BJ (cell line): ENCODE data around the gene AOC1. TPM values are rescaled to one million over a fixed set of nuclear protein-coding genes. Genes with fewer than 3 reads are reported as not detected.

Source experiments
- CTCF ChIA-PET: fragments of 350-600 bp; formaldehyde crosslinking; extraction: SDS; loops from one replicate; lab custom pipeline; 2021; ENCODE audit warnings: antibody characterized with exemption, inconsistent platforms; lab: Yijun Ruan, JAX
- POLR2A ChIA-PET: fragments of 300-600 bp; sonication (Branson Sonifier 250); formaldehyde crosslinking; extraction: SDS; loops from one replicate; lab custom pipeline; 2021; ENCODE audit warnings: antibody characterized with exemption; lab: Charles Lee
- DNase-seq: peaks from one replicate; pipeline ENCODE4 v3.0.0-alpha.2; 2011; ENCODE audit warnings: low read depth
- H3K27me3 ChIP-seq: 2 replicates; pipeline ENCODE4 v1.6.0; 2011; ENCODE audit warnings: low read length; ENCODE audit not compliant: control insufficient read depth, insufficient read depth
- H3K36me3 ChIP-seq: 2 replicates; pipeline ENCODE4 v1.5.1; 2011; ENCODE audit warnings: low read length; ENCODE audit not compliant: control insufficient read depth, insufficient read depth
- H3K4me3 ChIP-seq: 2 replicates; pipeline ENCODE4 v1.5.1; 2011; ENCODE audit warnings: low read depth, mild to moderate bottlenecking, control low read depth, low read length
- CTCF ChIP-seq: IDR thresholded peaks from 2 replicates; pipeline ENCODE4 v1.5.1; 2011; ENCODE audit warnings: low read depth, mild to moderate bottlenecking, control low read depth, inconsistent platforms, low read length, moderate library complexity; ENCODE audit not compliant: insufficient read depth
- polyA plus RNA-seq: library from polyadenylated mRNA; depleted of rRNA; stranded (reverse); fragments of >200 nt; gene quantifications from 2 replicates; pipeline ENCODE4 v1.2.3, GENCODE V29; 2011

AOC1 gene
- polyA plus RNA-seq, 1 experiment, result not detected

GRCh38 chr7:150826061-150826849 lies 26.1 kb upstream of the AOC1 start:
- Histone ChIP-seq H3K27me3 (no peaks in the 10 kb centered on the region), H3K4me3 (no peak overlapping the region), H3K36me3 (no peaks in the 10 kb centered on the region)
- no peak for DNase-seq
- ChIA-PET POLR2A (no interaction called here), CTCF (no interaction called here)
- no peak for TF ChIP-seq CTCF

- ChIA-PET CTCF (no interaction called here), POLR2A (no interaction called here)
- no peaks in the 10 kb centered on the region for H3K27me3 ChIP-seq
- no peak for TF ChIP-seq CTCF
- H3K36me3 ChIP-seq, result no peaks in the 10 kb centered on the region
- DNase-seq, result no peak
- no peak overlapping the region for H3K4me3 ChIP-seq
These were observed 23.9 kb upstream of the AOC1 start for GRCh38 chr7:150828384-150828783.

GRCh38 chr7:150829426-150829825 lies 22.9 kb upstream of the AOC1 start:
- DNase-seq, result no peak
- no peak for TF ChIP-seq CTCF
- Histone ChIP-seq H3K4me3 (no peak overlapping the region), H3K36me3 (no peaks in the 10 kb centered on the region), H3K27me3 (no peaks in the 10 kb centered on the region)
- ChIA-PET POLR2A (no interaction called here), CTCF (no interaction called here)

GRCh38 chr7:150830937-150831336 lies 21.4 kb upstream of the AOC1 start:
- POLR2A ChIA-PET, result no interaction called here
- Histone ChIP-seq H3K4me3 (no peak overlapping the region), H3K27me3 (no peaks in the 10 kb centered on the region), H3K36me3 (no peaks in the 10 kb centered on the region)
- no peak for DNase-seq
- TF ChIP-seq CTCF, result no peak
- CTCF ChIA-PET, result no interaction called here

- Histone ChIP-seq H3K27me3 (no peaks in the 10 kb centered on the region), H3K4me3 (no peak overlapping the region), H3K36me3 (no peaks in the 10 kb centered on the region)
- ChIA-PET POLR2A (no interaction called here), CTCF (no interaction called here)
- DNase-seq, result no peak
- TF ChIP-seq CTCF, result no peak
These were observed 20.5 kb upstream of the AOC1 start for GRCh38 chr7:150831851-150832250.
